OCI-LY3 (cell line): ENCODE data around the gene GP2.

ENCODE experiments used
- H2AFZ ChIP-seq: fragments of 200-600, 300-600 bp; shearing (Covaris generic); 2 replicates; pipeline ENCODE4 v1.6.0; 2014; ENCODE audit warnings: antibody characterized with exemption, low read depth, low read length
- H3K27ac ChIP-seq: fragments of 200-600, 300-600 bp; sonication (generic); 2 replicates; pipeline ENCODE4 v1.5.1; 2014; ENCODE audit warnings: mild to moderate bottlenecking, low read length, moderate library complexity, mixed read lengths
- H3K27me3 ChIP-seq: fragments of 200-600, 300-600 bp; sonication (generic); 2 replicates; pipeline ENCODE4 v1.6.1; 2014; ENCODE audit warnings: low read depth, low read length, mixed read lengths
- H3K36me3 ChIP-seq: fragments of 200-600, 300-600 bp; sonication (generic); replicated peaks from 2 replicates; pipeline ENCODE3; 2014; ENCODE audit warnings: low read depth, low read length, mixed read lengths
- H3K4me1 ChIP-seq: fragments of 300-600, 200-600 bp; sonication (generic); 2 replicates; pipeline ENCODE4 v1.6.1; 2014; ENCODE audit warnings: low read length, mixed read lengths
- H3K4me2 ChIP-seq: fragments of 200-600, 300-600 bp; sonication (generic); 2 replicates; pipeline ENCODE4 v1.6.1; 2014; ENCODE audit warnings: low read length, mixed read lengths
- H3K4me3 ChIP-seq: fragments of 300-600, 200-600 bp; sonication (generic); 2 replicates; pipeline ENCODE4 v1.5.1; 2014; ENCODE audit warnings: antibody characterized with exemption, mild to moderate bottlenecking, low read length, moderate library complexity
- H3K79me2 ChIP-seq: fragments of 300-600, 200-600 bp; shearing (Covaris generic); 2 replicates; pipeline ENCODE4 v1.6.1; 2014; ENCODE audit warnings: mild to moderate bottlenecking, low read length, mixed read lengths
- H3K9ac ChIP-seq: fragments of 300-600, 200-600 bp; shearing (Covaris generic); 2 replicates; pipeline ENCODE4 v1.6.0; 2014; ENCODE audit warnings: mild to moderate bottlenecking, low read length, moderate library complexity
- H3K9me3 ChIP-seq: fragments of 200-600, 300-600 bp; shearing (Covaris generic); 2 replicates; pipeline ENCODE4 v1.6.1; 2014; ENCODE audit warnings: low read length, mixed read lengths; ENCODE audit not compliant: insufficient read depth
- H4K20me1 ChIP-seq: fragments of 200-600, 300-600 bp; sonication (generic); 2 replicates; pipeline ENCODE4 v1.6.1; 2016; ENCODE audit warnings: low read length, mixed read lengths; ENCODE audit not compliant: insufficient read depth
- EZH2phosphoT487 ChIP-seq: fragments of 200-600 bp; shearing (Covaris generic); IDR thresholded peaks from 2 replicates; pipeline ENCODE4 v1.6.1; 2018; ENCODE audit warnings: antibody characterized with exemption, mixed run types, low read depth
- TF ChIP-seq, protein P1 (sequence below): fragments of 200-600, 300-600 bp; sonication (generic); IDR thresholded peaks from 2 replicates; pipeline ENCODE4 v1.5.1; 2014; ENCODE audit warnings: antibody characterized with exemption, low read length, low read depth

The GP2 gene

GRCh38 chr16:20291208-20292206 lies 35.8 kb downstream of the GP2 start:
- H3K36me3 ChIP-seq, result no peaks in the 10 kb centered on the region
- no peaks in the 10 kb centered on the region for H3K9me3 ChIP-seq
- no peaks in the 10 kb centered on the region for H3K79me2 ChIP-seq
- H3K4me3 ChIP-seq, result no peak overlapping the region
- no peak overlapping the region for H3K9ac ChIP-seq
- no peak overlapping the region for H2AFZ ChIP-seq
- H3K27ac ChIP-seq, result no peak overlapping the region
- no peaks in the 10 kb centered on the region for H4K20me1 ChIP-seq
- TF ChIP-seq, protein P1, sequence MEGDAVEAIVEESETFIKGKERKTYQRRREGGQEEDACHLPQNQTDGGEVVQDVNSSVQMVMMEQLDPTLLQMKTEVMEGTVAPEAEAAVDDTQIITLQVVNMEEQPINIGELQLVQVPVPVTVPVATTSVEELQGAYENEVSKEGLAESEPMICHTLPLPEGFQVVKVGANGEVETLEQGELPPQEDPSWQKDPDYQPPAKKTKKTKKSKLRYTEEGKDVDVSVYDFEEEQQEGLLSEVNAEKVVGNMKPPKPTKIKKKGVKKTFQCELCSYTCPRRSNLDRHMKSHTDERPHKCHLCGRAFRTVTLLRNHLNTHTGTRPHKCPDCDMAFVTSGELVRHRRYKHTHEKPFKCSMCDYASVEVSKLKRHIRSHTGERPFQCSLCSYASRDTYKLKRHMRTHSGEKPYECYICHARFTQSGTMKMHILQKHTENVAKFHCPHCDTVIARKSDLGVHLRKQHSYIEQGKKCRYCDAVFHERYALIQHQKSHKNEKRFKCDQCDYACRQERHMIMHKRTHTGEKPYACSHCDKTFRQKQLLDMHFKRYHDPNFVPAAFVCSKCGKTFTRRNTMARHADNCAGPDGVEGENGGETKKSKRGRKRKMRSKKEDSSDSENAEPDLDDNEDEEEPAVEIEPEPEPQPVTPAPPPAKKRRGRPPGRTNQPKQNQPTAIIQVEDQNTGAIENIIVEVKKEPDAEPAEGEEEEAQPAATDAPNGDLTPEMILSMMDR, result no peak
- TF ChIP-seq EZH2phosphoT487, result no peak
- H3K27me3 ChIP-seq, result peaks cover 12% of the 10 kb centered on the region
- H3K4me2 ChIP-seq, result no peak overlapping the region
- no peaks in the 10 kb centered on the region for H3K4me1 ChIP-seq

DNA sequence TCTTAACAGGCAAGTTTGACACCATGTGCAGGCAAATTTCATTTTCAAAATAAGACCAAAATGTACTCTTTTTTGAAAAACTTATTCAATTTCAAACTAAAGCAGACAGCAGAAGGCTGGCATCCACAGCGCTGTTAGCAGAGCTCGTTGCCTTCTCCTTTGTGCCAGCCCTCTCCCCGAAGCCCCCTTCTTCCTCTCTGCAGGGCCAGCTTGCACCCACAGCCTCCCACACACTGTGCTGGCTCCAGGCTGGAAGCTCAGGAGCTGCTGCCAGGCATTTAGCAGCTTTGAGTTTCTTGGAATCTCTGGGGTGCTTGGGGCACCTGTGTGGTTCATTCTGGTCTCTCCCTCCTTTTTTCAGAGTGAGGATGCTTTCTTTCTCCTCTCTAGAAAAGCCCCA lies 37.7 kb downstream of the GP2 start:
- Histone ChIP-seq H3K27ac (no peak overlapping the region), H3K27me3 (peaks cover 22% of the 10 kb centered on the region), H3K4me1 (no peaks in the 10 kb centered on the region), H3K4me3 (no peak overlapping the region), H4K20me1 (no peaks in the 10 kb centered on the region), H3K9ac (no peak overlapping the region), H3K4me2 (no peak overlapping the region), H3K79me2 (no peaks in the 10 kb centered on the region), H2AFZ (no peak overlapping the region), H3K36me3 (no peaks in the 10 kb centered on the region), H3K9me3 (no peaks in the 10 kb centered on the region)
- no peak for TF ChIP-seq EZH2phosphoT487

DNA sequence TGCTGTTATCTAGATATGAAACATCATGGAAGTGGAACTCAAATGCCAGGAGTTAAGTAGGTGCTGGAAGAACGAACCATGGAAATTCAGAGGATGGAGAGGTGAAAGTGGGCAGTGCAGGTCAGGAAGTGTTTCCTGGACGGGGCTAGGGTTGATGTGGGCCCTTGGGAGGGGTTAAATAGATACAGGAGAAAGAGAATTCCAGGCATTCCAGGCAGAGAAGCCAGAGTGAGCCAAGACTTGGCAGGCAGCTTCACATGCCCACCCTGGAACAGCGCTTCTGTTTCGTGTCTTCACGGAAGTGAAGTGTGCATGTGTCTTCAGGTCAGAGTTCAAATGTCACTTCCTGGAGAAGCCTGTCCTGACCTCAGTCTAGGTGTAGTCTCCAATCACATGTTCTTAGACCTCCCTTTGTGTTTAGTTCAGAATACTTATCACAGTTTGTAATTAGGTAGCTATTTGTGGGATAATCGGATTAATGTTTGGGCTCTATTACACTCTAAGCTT lies 41.3 kb downstream of the GP2 start:
- H3K27me3 ChIP-seq, result peaks cover 16% of the 10 kb centered on the region; the same call in 1 of the 2 replicates
- TF ChIP-seq, protein P1, result no peak
- no peak for TF ChIP-seq EZH2phosphoT487
- no peaks in the 10 kb centered on the region for H3K9me3 ChIP-seq
- H4K20me1 ChIP-seq, result no peaks in the 10 kb centered on the region
- H3K4me2 ChIP-seq, result no peak overlapping the region
- H3K27ac ChIP-seq, result no peak overlapping the region
- H3K36me3 ChIP-seq, result no peaks in the 10 kb centered on the region
- H3K79me2 ChIP-seq, result no peaks in the 10 kb centered on the region
- no peak overlapping the region for H3K9ac ChIP-seq
- no peak overlapping the region for H2AFZ ChIP-seq
- H3K4me3 ChIP-seq, result no peak overlapping the region
- no peaks in the 10 kb centered on the region for H3K4me1 ChIP-seq

DNA sequence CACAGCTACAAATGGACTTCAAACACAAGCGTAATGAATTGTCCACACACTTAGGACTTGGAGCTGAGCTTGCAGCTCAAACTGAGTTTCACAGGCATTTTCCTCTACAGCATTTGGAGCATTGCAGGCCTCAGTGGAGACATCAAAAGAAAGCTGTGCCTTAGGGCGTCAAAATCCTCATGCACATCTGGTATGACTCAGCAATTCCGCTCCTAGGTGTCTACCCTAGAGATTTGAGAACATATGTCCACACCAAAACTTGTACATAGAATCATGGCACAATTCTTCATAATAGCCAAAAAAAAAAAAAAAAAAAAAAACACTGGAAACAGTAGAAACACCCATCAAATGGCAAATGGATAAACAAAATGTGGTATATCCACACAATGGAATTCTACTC lies 47.1 kb downstream of the GP2 start:
- Histone ChIP-seq H3K36me3 (no peaks in the 10 kb centered on the region), H3K9me3 (no peaks in the 10 kb centered on the region), H3K27ac (no peak overlapping the region), H3K27me3 (peaks cover 13% of the 10 kb centered on the region; the same call in 1 of the 2 replicates), H3K4me1 (no peaks in the 10 kb centered on the region), H3K9ac (no peak overlapping the region), H3K4me2 (no peak overlapping the region), H3K4me3 (no peak overlapping the region), H4K20me1 (no peaks in the 10 kb centered on the region), H2AFZ (no peak overlapping the region), H3K79me2 (no peaks in the 10 kb centered on the region)
- no peak for TF ChIP-seq EZH2phosphoT487
- TF ChIP-seq, protein P1, result no peak
